Activated CD4-positive, alpha-beta T cell treated with anti-CD3 and anti-CD28 coated beads, Interleukin-2, Interleukin-6, amounts not matched to agents 100 ng/mL and 50 ng/mL, durations not matched to agents 16 hours and 8 hours (primary cell): ENCODE data around the gene MLLT3.

Source experiments
- DNase-seq: peaks from one replicate; pipeline ENCODE4 v3.0.0-alpha.2; 2020

Gene MLLT3

GRCh38 chr9:20373263-20373662 is 249.0 kb downstream of the MLLT3 start:
- no peak for DNase-seq

GRCh38 chr9:20369391-20369790 is 252.9 kb downstream of the MLLT3 start:
- no peak for DNase-seq

GRCh38 chr9:20367855-20368254 is 254.4 kb downstream of the MLLT3 start:
- DNase-seq, result no peak

- no peak for DNase-seq
Observed at GRCh38 chr9:20364959-20365358, 257.3 kb downstream of the MLLT3 start.

- no peak for DNase-seq
Observed at GRCh38 chr9:20363233-20363632, 259.1 kb downstream of the MLLT3 start.

- DNase-seq, result peak; percentile 32
Observed at GRCh38 chr9:20361656-20362570, 260.4 kb downstream of the MLLT3 start.

GRCh38 chr9:20361229-20361628 is 261.1 kb downstream of the MLLT3 start:
- no peak for DNase-seq

GRCh38 chr9:20358207-20358606 is 264.1 kb downstream of the MLLT3 start:
- DNase-seq, result peak; percentile 57

GRCh38 chr9:20357037-20357432 is 265.3 kb downstream of the MLLT3 start:
- no peak for DNase-seq

- peak; percentile 73 for DNase-seq
Observed at GRCh38 chr9:20356403-20357036, 265.8 kb downstream of the MLLT3 start.

- DNase-seq, result peak; percentile 78
Observed at GRCh38 chr9:20355022-20355421, 267.3 kb downstream of the MLLT3 start.

- peak; percentile 14 for DNase-seq
Observed at GRCh38 chr9:20353931-20354652, 268.2 kb downstream of the MLLT3 start.

- no peak for DNase-seq
Observed at GRCh38 chr9:20353524-20353923, 268.8 kb downstream of the MLLT3 start.

- DNase-seq, result no peak
Observed at GRCh38 chr9:20352591-20352990, 269.7 kb downstream of the MLLT3 start.

GRCh38 chr9:20351715-20352114 is 270.6 kb downstream of the MLLT3 start:
- DNase-seq, result no peak

GRCh38 chr9:20349568-20349967 is 272.7 kb downstream of the MLLT3 start:
- DNase-seq, result no peak

- DNase-seq, result no peak
Observed at GRCh38 chr9:20343325-20343724, 279.0 kb downstream of the MLLT3 start.

- DNase-seq, result no peak
Observed at GRCh38 chr9:20340511-20340861, 281.8 kb downstream of the MLLT3 start.

GRCh38 chr9:20335668-20336332 is 286.5 kb downstream of the MLLT3 start:
- DNase-seq, result no peak

- no peak for DNase-seq
Observed at GRCh38 chr9:20333991-20334390, 288.3 kb downstream of the MLLT3 start.

- DNase-seq, result peak; percentile 76
Observed at GRCh38 chr9:20331095-20331685, 291.1 kb downstream of the MLLT3 start.

- DNase-seq, result no peak
Observed at GRCh38 chr9:20330688-20331087, 291.6 kb downstream of the MLLT3 start.

GRCh38 chr9:20326516-20326915 is 295.8 kb downstream of the MLLT3 start:
- DNase-seq, result no peak
